GM18526 (cell line): ENCODE data around the gene RTP3.

Experiments used
- POLR2A ChIP-seq: IDR thresholded peaks from 3 replicates; pipeline ENCODE4 v1.6.1; 2011; ENCODE audit not compliant: insufficient read length; ENCODE audit errors: extremely low read depth

RTP3 gene

GRCh38 chr3:46481636-46482035 is 16.1 kb upstream of the RTP3 start:
- TF ChIP-seq POLR2A, result no peak

GRCh38 chr3:46482632-46483350 is 15.0 kb upstream of the RTP3 start:
- TF ChIP-seq POLR2A, result no peak

GRCh38 chr3:46483825-46484224 is 14.0 kb upstream of the RTP3 start:
- TF ChIP-seq POLR2A, result no peak

GRCh38 chr3:46484388-46484787 is 13.4 kb upstream of the RTP3 start:
- TF ChIP-seq POLR2A, result no peak

- no peak for TF ChIP-seq POLR2A
Observed at GRCh38 chr3:46484911-46485778, 12.6 kb upstream of the RTP3 start.

GRCh38 chr3:46485779-46486175 is 12.0 kb upstream of the RTP3 start:
- TF ChIP-seq POLR2A, result no peak

- TF ChIP-seq POLR2A, result no peak
Observed at GRCh38 chr3:46488735-46489361, 8.9 kb upstream of the RTP3 start.

GRCh38 chr3:46489381-46489780 is 8.4 kb upstream of the RTP3 start:
- TF ChIP-seq POLR2A, result no peak

- TF ChIP-seq POLR2A, result no peak
Observed at GRCh38 chr3:46489875-46490274, 7.9 kb upstream of the RTP3 start.

GRCh38 chr3:46490338-46491084 is 7.3 kb upstream of the RTP3 start:
- TF ChIP-seq POLR2A, result no peak

GRCh38 chr3:46491089-46492070 is 6.4 kb upstream of the RTP3 start:
- no peak for TF ChIP-seq POLR2A

- TF ChIP-seq POLR2A, result no peak
Observed at GRCh38 chr3:46492890-46493547, 4.8 kb upstream of the RTP3 start.

- no peak for TF ChIP-seq POLR2A
Observed at GRCh38 chr3:46495901-46496456, 1.8 kb upstream of the RTP3 start.

- TF ChIP-seq POLR2A, result no peak
Observed at GRCh38 chr3:46496746-46497555, 825 bp upstream of the RTP3 start.
